Epithelial cell of umbilical artery (primary cell): ENCODE data around the gene KPNA3. TPM values are rescaled to one million over a fixed set of nuclear protein-coding genes. Genes with fewer than 3 reads are reported as not detected.

Experiments used
- total RNA-seq: library from RNA; depleted of rRNA; stranded (reverse); fragments of >200 nt; gene quantifications from 2 replicates; pipeline ENCODE4 v1.2.3, GENCODE V29; 2014

KPNA3 gene, protein sequence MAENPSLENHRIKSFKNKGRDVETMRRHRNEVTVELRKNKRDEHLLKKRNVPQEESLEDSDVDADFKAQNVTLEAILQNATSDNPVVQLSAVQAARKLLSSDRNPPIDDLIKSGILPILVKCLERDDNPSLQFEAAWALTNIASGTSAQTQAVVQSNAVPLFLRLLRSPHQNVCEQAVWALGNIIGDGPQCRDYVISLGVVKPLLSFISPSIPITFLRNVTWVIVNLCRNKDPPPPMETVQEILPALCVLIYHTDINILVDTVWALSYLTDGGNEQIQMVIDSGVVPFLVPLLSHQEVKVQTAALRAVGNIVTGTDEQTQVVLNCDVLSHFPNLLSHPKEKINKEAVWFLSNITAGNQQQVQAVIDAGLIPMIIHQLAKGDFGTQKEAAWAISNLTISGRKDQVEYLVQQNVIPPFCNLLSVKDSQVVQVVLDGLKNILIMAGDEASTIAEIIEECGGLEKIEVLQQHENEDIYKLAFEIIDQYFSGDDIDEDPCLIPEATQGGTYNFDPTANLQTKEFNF
- total RNA-seq, result 41.3 and 41.5 TPM in 2 replicates

DNA sequence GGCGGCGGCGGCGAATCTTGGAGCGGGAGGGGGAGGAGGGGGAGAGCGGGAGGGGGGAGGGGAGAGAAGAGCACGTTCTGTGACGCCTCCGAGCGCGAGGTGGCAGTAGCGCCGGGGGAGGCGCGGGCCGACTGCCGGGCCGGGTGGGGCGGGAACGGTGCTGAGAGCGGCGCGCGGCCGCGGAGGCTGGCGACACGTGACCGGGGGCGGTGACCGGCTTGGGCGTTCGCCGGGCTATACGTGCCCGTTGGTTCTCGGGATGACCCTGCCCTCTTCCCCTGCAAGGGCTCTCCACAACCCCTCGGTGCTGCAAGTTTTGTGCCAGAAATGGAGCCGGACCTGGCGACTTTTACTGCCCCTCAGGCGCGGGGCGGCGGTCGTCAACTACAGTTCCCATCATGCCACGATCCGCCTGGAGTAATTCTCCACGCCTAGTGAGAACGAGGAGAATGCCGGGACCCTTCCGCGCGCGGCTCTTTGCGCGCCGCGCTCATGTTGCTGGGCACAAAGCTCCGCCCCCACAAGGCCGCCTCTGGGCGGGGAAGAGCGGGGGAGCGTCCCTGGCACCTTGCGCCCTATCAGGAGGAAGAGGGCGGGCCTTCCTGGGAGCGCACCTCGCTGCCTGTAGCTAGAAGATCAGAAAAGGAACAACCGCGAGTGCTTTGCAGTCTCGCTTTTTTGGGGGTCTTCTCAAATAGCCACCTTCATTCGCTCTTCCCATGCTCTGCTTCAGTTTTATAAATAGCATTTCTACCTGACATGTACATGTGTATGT is at the start of gene KPNA3:
TSS of gene KPNA3 (minus strand) at position 133 of the 775 bp plus-strand sequence. CDS start 176 bp downstream, outside the sequence.

DNA sequence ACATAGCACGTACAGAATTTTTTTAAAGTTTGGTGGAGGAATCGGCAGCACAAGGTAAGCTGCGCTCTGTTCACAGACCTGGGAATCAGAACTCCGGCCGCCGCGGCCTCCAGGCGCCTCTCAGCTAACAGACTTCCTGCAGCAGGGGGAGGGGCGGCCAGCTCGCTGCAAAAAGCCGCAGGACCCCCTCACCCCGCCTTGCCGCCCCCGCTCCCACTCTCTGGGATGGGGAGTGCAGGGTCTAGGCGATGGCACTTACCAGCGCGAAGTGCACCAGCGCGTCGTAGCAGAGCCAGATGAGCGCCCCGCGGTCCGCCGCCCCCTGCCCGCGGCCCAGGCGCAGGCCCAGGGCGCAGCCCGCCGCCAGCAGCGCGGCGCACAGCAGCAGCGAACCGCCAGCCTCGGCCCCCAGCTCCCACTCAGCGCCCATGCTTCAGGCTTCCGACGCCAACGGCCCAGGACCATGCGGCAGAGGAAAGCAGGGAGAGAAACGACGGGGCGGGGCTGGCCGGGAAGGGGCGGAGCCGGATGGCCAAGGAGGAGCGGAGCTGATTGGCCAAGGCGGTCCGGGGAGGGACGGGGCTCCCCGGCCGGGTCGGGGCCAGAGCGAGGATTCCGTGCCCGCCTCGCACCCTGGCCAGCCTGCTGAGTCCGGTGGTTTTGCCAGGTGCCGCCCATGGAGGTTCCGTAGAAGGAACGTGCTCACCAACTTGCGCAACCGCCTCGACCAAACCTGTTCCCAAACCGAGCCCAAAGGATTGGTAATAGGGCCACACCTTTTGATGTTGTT is 101.3 kb downstream of the KPNA3 start, which contains the start of gene EBPL:
TSS of gene EBPL (minus strand) at position 492 of the 790 bp plus-strand sequence. CDS start at position 430, 62 bp downstream.

Other genes starting within 250 kb of the KPNA3 start
- gene RCBTB1, start 207.1 kb downstream of the KPNA3 start, total RNA-seq, result 17.5 and 22.8 TPM in 2 replicates
- 0.30 and 0.32 TPM in 2 replicates for gene ARL11, start 164.2 kb downstream of the KPNA3 start, total RNA-seq
- 135 and 143 TPM in 2 replicates for gene EBPL, start 101.2 kb downstream of the KPNA3 start, total RNA-seq
- gene SPRYD7, start 143.7 kb upstream of the KPNA3 start, total RNA-seq, result 4.2 and 4.3 TPM in 2 replicates
- 27.0 and 36.9 TPM in 2 replicates for gene TRIM13, start 204.4 kb upstream of the KPNA3 start, total RNA-seq
- gene KCNRG, start 222.8 kb upstream of the KPNA3 start, total RNA-seq, result 4.2 and 8.4 TPM in 2 replicates